HuH-7.5 (cell line): ENCODE results near the gene CMAS.
"Not testable (repeated sequence)": the region's sequence is repeated elsewhere in the genome, so short reads cannot be mapped to it uniquely, and the experiment has no call there.

Source experiments
- DNase-seq: peaks from one replicate; pipeline ENCODE4 v3.0.0; 2011; ENCODE audit warnings: low spot score

Gene CMAS

GRCh38 chr12:22047494-22047893 lies 1.5 kb downstream of the CMAS start:
- no peak for DNase-seq

- DNase-seq = no peak
Measured at GRCh38 chr12:22048351-22049041, 2.5 kb downstream of the CMAS start.

DNA sequence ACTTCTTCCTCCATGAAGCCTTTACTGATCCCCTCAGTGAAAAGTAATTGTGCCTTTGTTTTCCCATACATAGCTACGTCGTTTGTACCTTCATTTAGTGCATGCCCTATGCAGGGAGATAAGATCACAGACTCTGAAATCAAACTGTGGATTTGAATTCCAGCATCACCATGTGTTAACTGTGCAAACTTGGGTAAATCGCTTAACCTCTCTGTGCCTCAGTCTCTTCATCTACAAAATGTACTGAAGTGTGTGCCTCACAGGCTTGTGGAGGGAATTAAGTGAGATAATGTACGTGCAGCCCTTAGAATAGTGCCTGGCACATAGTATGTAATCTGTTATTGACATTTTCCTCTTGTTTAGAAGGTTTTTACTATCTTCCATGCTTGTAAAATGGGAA lies 4.1 kb downstream of the CMAS start:
- no peak for DNase-seq

DNA sequence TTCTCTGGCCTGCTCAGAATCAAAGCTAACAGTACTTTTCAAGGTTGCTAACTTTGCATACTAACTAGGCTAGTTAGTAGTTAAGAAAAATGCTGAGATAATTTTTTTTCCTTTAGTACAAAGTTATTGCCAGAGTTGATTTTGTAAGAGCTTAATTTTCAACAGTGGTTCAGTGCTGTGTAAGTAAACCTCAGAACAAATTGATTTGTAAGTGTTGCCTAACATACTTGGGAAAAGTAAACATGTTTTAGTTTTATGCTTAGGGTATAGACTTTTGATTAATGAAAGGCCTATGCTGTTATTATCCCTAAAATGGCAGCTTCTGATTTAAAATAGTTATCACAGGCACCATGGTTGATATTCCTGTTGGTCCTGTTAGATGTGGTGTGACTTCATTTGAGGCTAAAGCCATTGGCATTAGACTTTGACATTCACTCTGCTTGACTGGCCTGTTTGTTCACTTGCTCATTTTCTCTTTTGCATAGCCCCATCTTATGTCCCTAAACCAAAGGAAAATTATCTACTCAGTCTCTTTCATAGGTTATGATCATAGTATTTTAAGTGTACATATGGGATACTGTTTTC lies 5.2 kb downstream of the CMAS start:
- DNase-seq = no peak

DNA sequence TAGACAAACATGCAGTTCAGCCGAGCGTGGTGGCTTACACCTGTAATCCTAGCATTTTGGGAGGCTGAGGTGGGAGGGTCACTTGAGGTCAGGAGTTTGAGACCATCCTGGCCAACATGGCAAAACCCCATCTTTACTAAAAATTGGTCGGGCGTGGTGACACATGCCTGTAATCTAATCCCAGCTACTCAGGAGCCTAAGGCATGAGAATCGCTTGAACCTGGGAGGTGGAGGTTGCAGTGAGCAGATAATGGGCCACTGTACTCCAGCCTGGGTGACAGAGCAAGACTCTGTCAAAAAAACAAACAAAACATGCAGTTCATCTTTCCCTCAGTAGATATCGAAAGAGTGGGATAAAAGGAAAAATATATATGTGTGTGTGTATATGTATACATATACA lies 7.0 kb downstream of the CMAS start:
- not testable (repeated sequence) for DNase-seq

DNA sequence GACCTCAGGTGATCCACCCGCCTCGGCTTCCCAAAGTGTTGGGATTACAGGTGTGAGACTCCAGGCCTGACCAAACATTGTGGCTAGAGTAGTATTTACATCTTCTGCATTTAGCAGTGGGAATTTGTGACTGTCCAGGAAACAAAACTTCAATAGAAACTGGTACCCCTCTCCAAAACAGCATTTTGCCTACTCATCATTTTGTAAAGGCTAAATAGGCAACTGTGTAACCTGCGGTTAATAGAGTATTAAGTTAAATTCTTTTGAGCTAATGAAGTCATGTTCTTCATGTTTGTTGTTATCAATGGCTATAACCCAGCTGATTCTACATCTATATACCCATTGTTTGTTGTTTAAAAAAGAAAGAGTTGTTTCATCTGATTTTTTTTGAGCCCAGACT lies 8.1 kb downstream of the CMAS start:
- DNase-seq = no peak

GRCh38 chr12:22056607-22057006 lies 10.6 kb downstream of the CMAS start:
- DNase-seq = no peak

GRCh38 chr12:22059976-22060647 lies 14.1 kb downstream of the CMAS start:
- DNase-seq = no peak

DNA sequence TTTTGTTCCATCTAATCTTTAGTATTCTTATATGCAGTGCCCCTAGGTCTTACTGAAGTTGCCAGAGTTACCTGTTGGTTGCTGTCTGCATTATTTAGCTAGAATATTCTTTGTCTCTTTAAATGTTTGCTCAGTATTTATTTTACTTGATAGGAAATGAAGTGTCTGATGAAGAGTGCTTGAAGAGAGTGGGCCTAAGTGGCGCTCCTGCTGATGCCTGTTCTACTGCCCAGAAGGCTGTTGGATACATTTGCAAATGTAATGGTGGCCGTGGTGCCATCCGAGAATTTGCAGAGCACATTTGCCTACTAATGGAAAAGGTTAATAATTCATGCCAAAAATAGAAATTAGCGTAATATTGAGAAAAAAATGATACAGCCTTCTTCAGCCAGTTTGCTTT lies 18.9 kb downstream of the CMAS start:
- DNase-seq = no peak

DNA sequence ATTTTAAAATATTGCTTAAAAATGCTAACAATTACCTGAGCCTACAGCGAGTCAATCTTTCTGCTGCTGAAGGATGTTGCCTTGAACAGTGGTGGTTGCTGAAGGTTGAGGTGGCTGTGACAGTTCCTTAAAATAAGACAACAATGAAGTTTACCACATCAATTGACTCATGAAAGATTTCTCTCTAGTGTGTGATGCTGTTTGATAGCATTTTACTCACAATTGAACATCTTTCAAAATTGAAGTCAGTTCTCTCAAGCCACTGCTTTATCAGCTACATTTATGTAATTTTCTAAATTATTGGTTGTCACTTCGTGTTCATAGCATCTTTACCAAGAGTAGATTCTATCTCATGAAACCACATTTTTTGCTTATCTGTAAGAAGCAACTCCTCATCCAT lies 20.3 kb downstream of the CMAS start:
- no peak for DNase-seq

- no peak for DNase-seq
Measured at GRCh38 chr12:22069851-22070250, 23.8 kb downstream of the CMAS start.

GRCh38 chr12:22082190-22082701 lies 36.2 kb downstream of the CMAS start:
- no peak for DNase-seq

DNA sequence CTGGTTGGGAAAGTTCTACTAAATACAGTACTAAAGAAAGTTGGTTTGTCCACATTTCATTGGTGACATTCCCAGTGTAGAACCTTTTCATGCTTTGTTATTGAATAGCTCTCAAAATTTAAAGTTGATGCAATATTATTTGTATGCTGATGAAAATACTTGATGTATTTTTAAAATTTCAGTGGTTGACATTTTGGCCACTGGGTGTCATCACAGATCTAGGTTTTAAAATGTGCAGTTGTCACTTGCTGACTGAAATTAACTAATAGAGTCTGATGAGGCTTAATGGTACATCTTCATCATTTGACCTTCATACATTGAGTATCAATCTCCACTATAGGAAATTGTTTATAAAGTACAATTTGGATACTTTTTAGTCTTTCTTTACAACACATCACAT lies 37.1 kb downstream of the CMAS start:
- no peak for DNase-seq

GRCh38 chr12:22084852-22085251 lies 38.8 kb downstream of the CMAS start:
- no peak for DNase-seq

GRCh38 chr12:22088886-22089285 lies 42.9 kb downstream of the CMAS start:
- no peak for DNase-seq

DNA sequence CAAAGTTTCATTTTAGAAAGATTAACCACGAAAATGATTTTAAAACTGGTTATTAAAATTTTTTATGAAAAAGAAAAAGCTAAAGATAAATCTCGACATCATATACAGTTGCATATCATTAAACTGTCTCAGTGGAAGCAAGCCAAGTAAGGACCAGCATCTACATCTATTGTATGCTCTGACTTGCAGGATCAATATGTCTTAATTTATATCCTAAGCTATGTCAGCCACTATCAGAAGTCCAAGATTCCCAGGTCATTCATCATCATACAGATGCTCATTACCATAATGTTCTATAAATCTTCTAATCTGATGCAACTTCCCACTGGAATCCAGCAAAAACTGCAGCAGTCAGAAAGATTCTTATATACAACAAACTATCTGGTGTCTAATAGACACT lies 43.5 kb downstream of the CMAS start:
- DNase-seq = no peak

DNA sequence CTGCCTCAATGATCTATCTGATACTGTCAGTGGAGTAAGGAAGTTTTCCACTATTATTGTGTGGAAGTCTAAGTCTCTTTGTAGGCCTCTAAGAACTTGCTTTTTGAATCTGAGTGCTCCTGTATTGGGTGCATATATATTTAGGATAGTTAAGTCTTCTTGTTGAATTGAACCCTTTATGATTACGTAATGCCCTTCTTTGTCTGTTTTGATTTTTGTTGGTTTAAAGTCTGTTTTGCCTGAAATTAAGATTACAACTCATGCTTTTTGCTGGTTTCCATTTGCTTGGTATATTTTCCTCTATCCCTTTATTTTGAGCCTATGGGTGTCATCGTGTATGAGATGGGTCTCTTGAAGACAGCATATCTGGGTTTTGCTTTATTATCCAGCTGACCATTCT lies 53.0 kb downstream of the CMAS start:
- not testable (repeated sequence) for DNase-seq

- no peak for DNase-seq
Measured at GRCh38 chr12:22100958-22101748, 55.1 kb downstream of the CMAS start.

- no peak for DNase-seq
Measured at GRCh38 chr12:22101749-22102243, 55.8 kb downstream of the CMAS start.

- no peak for DNase-seq
Measured at GRCh38 chr12:22103418-22103817, 57.4 kb downstream of the CMAS start.

DNA sequence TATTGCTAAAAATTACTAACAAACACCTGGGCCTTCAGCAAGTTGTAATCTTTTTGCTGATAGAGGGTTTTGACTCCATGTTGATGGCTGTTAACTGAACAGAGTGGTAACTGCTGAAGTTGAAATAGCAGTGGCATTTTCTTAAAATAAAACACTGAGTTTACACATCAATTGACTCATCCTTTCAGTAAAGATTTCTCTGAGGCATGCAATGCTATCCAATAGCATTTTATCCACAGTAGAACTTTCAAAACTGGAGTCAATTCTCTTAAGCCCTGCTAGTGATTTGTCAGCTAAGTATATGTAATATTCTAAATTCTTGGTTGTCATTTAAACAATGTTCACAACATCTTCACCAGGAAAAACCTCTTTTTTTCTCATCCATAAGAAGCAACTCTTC lies 59.5 kb downstream of the CMAS start:
- DNase-seq = no peak

DNA sequence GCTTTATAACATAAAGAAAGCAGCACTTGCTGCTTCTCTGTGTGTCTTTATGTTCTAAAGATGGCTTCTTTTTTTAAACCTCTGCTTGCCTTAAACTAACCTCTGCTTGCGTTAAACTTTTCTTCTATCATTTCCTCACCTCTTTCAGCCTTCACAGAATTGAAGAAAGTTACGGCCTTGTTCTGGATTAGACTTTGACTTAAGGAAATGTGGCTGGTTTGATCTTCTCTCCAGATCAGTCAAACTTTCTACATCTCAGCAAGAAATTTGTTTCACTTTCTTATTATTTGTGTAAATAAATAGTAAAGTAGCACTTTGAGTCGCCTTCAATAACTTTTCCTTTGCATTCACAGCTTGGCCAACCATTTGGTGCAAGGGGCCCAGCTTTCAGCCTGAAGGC lies 64.2 kb downstream of the CMAS start:
- DNase-seq = no peak
